Fibroblast of skin of abdomen (primary cell): Measurements from ENCODE around the gene CEP290.
"Not testable (repeated sequence)": the region's sequence is repeated elsewhere in the genome, so short reads cannot be mapped to it uniquely, and the experiment has no call there.

Source experiments
- DNase-seq: peaks from one replicate; pipeline ENCODE4 v3.0.0-alpha.2; 2013

The CEP290 gene

GRCh38 chr12:88052686-88053085 lies 89.2 kb downstream of the CEP290 start:
- peak; percentile 31 for DNase-seq

DNA sequence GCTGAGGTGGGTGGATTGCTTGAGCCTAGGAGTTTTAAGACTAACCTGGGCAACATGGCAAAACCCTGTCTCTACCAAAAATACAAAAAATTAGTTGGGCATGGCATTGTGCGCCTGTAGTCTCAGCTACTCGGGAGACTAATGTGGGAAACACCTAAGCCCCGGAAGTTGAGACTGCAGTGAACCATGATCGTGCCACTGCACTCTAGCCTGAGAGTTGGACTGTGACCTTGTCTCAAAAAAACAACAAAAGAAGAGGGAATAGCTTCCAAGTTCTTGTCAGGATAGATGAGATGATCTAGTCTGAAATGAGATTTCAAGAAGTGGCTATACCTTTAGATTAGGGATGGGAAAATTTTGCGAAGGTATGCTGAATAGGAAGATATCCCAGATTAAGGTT lies 97.9 kb downstream of the CEP290 start:
- DNase-seq: no peak

GRCh38 chr12:88037770-88038169 lies 104.1 kb downstream of the CEP290 start:
- no peak for DNase-seq

DNA sequence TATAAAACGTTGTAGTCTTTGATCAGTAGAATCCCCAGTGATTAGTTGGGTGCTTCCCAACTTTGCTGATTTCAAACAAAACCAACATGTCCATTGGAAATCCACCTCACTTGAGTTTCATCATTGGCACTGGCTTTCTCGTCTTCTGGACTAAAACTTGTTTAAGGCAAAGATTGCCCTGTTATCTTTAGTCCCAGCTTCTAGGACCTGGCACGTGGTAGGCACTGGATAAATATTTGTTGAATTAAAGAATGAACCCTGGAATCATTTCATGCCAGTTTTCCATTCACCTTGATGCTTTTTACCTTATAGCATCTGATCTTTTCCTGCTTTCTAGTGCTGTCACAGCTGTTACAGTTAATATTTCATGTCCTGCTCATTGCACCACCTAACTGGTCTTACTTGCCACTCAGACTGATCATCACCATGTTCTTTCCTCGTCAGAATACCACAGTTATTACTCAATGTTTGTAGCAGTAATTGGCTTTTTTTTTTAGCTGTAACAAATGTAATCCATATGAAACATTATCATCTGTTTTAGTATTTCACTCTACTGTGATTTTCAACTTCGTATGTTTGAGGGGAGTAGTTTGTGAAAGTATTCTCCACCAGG lies 105.4 kb downstream of the CEP290 start:
- DNase-seq: peak; percentile 74

- no peak for DNase-seq
Observed at GRCh38 chr12:88035907-88036289, 106.0 kb downstream of the CEP290 start.

- DNase-seq: peak; percentile 82
Observed at GRCh38 chr12:88035271-88035906, 106.5 kb downstream of the CEP290 start.

DNA sequence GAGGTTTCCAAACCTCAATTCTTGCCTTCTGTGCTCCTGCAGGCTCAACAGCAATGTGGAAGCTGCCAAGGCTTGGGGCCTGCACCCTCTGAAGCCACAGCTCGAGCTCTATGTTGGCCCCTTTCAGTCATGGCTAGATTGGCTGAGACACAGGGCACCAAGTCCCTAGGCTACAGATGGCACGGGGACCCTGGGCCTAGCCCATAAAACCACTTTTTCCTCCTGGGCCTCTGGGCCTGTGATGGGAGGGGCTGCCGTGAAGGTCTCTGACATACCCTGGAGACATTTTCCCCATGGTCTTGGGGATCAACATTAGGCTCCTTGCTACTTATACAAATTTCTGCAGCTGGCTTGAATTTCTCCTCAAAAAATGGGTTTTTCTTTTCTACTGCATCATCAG lies 110.7 kb downstream of the CEP290 start:
- DNase-seq: not testable (repeated sequence)

DNA sequence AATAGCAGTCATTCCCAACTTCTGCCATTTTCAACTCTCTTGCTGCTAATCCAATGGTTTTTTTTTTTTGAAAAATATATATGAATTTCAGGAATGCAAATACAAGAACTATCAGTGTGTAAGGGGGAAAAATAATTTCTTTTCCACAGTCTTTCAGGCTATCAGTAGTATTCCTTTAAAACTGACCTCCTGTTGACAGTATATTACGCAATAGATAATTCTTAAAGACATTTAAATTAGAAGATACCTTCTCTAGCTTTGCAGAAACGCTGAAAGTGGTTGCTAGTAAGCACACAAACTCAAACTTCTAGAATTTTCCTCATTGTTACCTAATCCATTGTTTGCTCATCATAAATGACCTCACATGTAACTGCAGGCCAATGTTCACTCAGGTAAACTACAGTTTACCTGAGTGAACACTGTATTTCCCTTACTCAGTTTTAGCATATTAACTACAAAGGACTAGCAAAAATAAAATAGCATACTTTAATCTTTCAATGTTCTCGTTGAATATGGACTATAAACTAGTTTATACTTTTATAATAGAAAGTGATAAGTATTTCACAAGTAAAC lies 112.7 kb downstream of the CEP290 start, which contains the start of gene C12orf50:
C12orf50 (minus strand) TSS at position 309 of the 573 bp plus-strand sequence. CDS start 2,439 bp downstream, outside the sequence.
- DNase-seq: no peak

DNA sequence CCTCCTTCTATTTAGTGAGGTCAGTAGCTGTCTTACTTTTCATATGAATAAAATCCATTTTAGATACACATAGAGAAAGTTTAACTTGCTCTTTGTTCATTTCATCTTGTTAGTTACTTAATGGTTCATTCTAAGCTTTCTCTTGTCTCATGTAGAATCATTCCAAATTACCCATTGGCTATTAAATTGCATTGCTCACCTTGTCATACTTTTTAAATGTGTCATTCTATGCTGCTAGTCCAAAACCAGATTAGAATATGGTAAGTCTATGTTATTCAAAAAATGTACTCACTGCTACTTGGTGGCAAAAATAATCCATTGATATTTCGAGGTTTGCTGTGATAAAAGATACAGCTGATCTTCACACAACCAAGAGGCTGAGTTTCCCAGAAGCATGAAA lies 115.7 kb downstream of the CEP290 start:
- DNase-seq: no peak

DNA sequence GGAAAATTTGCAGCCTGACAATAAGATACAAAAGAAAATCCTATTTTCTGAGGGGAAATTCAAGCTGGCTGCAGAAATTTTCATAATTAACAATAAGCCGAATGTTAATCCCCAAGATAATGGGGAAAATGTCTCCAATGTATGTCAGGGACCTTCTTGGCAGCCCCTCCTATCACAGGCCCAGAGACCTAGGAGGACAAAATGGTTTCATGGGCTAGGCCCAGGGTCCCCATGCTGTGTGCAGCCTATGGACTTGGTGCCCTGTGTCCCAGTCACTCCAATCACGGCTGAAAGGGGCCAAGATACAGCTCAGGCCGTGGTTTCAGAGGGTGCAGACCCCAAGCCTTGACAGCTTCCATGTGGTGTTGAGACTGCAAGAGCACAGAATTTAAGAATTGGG lies 123.9 kb downstream of the CEP290 start:
- DNase-seq: no peak

DNA sequence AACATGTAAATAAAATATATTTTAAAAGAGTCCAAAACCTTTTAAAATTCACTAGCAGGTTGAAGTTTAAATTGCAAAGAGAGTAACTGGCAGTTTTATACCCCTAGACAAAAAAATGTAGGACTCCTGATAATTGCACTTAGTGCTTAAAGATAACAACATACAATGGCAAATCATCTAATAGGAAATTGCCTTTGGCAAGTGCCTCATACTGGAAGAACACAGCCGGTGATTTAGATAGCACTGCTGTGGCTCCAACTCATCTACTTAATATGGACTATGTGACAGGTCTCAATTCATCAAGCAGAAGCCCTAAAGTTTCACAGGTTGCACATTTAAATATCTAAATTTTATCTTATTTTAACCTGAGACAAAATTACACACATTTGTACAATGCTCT lies 126.1 kb downstream of the CEP290 start:
- DNase-seq: no peak

GRCh38 chr12:88011755-88012154 lies 130.1 kb downstream of the CEP290 start:
- DNase-seq: no peak

GRCh38 chr12:88006351-88006750 lies 135.5 kb downstream of the CEP290 start:
- DNase-seq: no peak

DNA sequence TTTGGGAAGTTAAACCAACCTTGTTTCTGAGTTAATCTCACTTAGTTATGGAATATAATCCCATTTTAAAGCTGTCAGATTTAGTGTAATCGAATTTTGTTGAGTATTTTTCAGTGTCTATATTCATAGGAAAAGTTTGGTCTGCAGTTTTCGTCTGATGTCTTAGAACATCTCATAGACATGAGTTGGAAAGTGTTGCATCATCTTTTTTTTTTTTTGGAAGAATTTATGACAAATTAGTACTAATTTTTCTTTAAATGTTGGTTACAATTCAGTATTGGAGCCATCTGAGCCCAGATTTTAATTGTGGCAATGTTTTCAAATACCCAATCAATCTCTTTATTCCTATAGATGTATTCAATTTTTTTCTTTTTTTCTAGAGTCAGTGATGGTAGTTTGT lies 140.6 kb downstream of the CEP290 start:
- no peak for DNase-seq
